Islet precursor cell (in vitro differentiated cells): Measurements from ENCODE around the gene COX14.

Source experiments
- DNase-seq: peaks from one replicate; pipeline ENCODE4 v3.0.0-alpha.2; 2018

COX14 gene

DNA sequence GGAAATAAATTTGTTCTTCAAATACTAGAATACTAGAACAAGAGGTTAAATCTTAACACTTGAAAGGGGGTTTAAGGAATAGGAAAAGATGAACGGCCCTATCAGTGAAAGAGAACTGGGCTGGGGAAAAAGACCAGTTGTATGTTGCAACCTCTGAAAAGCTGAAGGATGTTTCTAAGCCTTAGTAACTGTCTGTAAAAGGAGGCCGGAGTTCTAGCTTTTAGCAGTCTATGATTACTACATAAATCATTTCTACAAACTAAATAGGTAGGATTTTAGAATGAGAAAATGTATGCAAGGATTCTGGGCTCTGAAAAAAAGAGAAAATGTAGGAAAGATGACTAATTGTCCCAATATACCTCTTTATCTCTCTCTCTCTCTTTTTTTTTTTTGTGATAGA, 50.2 kb downstream of the COX14 start:
- DNase-seq: no peak

DNA sequence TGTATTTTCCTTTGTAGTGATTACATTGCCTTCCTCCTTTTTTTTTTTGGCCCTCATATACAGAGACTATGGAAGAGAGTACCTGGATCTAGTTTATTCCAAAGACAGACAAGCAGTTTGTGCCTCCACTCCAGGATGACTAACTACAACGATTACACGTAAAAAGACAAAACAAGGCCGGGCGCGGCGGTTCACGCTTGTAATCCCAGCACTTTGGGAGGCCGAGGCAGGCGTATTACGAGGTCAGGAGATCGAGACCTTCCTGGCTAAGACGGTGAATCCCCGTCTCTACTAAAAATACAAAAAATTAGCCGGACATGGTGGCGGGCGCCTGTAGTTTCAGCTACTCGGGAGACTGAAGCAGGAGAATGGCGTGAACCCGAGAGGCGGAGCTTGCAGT, 52.9 kb downstream of the COX14 start:
- no peak for DNase-seq

DNA sequence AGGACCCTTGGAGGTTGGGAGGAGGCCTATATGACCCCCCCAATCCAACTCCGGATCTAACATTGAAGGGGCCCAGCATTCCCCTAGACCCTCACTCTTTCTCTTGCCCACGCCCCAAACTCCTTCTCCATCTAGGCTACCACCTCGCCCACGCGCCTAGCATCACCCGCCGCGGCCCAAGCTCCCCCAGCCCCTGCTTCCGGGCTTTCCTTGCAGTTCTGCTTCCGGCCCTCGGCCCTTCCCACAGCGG, 54.7 kb downstream of the COX14 start:
- DNase-seq: no peak

DNA sequence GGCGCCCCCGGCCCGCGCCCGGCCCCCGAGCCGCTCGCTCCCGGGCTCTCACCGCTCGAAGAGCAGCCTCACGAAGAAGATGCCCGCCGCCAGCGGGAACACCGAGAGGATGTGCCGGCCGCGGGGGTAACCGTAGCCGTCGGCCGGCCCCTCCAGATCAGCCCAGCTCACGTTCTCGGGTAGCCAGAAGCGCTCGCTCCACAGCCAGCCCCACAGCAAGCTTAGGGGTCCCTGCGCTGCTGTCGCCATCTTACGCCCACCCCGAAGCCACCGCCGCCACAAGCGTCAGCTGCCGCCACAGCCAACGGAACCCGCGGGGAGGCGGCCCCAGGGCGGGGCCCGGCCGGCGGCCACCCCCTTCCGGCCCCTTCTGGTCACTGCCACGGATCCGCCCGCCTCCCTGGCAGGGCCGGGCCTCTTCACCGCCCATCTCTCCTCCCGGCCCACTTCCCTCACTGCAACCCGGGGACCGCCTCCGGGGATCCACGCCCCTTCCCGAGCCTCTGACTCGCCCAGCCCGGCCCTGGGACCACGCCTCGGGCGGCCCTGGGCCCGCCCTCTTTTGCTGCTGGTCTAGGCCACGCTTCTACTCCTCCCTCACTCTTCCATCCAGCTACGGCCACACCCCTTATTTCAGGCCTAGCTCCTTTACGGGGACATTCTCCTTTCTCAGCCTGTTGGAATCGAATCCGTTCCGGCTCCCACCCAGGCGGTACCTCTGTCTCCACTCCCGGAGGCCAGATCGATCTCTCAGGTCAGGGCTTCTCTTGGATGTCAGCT, 55.2 kb downstream of the COX14 start, which contains the start of gene CERS5:
Gene CERS5, minus strand, starts transcription at position 321 of the 780 bp plus-strand sequence. Its CDS starts 72 bp downstream, at position 249.
- DNase-seq: peak; percentile 100
